ENCODE measurements around the gene MTERF4. TPM values are rescaled to one million over a fixed set of nuclear protein-coding genes. Genes with fewer than 3 reads are reported as not detected.

MTERF4 gene
- total RNA-seq = 10 to 100 TPM; 25.4 to 41.7 (median 32.2) TPM
- long read RNA-seq, donor 1, transcript MTERF4-202 (4 exons, 1,637 nt) = major isoform, 22 of 33 reads
- long read RNA-seq, donor 1, partial matches to known transcripts = 0 of 33 reads
- long read RNA-seq, donor 1, other reads (novel, unspliced or antisense) = 6 of 33 reads
- long read RNA-seq, donor 2, transcript MTERF4-202 (4 exons, 1,637 nt) = major isoform, 12 of 21 reads
- long read RNA-seq, donor 2, partial matches to known transcripts = 0 of 21 reads
- long read RNA-seq, donor 2, other reads (novel, unspliced or antisense) = 3 of 21 reads

GRCh38 chr2:241102239-241102803 lies at the start of gene MTERF4:
TSS of gene MTERF4 (minus strand) at chr2:241102287. CDS start at chr2:241102273, 14 bp downstream.
- peak; percentile 91 to 94 (median 94) for DNase-seq
- intact Hi-C loops (cut with DNase I, micrococcal nuclease) = no loop called here
- peak; percentile 98 for ATAC-seq

GRCh38 chr2:241150660-241151530 lies 48.8 kb upstream of the MTERF4 start:
- Histone ChIP-seq H3K4me3 (peak overlapping the region; percentile 96), H3K36me3 (ENCODE audit: low read depth) (peaks cover 3% of the 10 kb centered on the region), H3K4me1 (ENCODE audit: low read depth) (peaks cover 12% of the 10 kb centered on the region), H3K9me3 (no peaks in the 10 kb centered on the region)
- intact Hi-C loops (cut with DNase I, micrococcal nuclease) = no loop called here
- DNase-seq (peak in 1 of 3 donors; percentile 59), ATAC-seq (peak; percentile 11)
- no peak for TF ChIP-seq CTCF (IDR thresholded peaks at IDR 0.05)

More at GRCh38 chr2:241102239-241102803, at the start of gene MTERF4:
- no peak for TF ChIP-seq CTCF (IDR thresholded peaks at IDR 0.05)
- no peaks in the 10 kb centered on the region for H3K9me3 ChIP-seq
- H3K36me3 ChIP-seq (ENCODE audit: low read depth) = no peaks in the 10 kb centered on the region
- H3K4me3 ChIP-seq = peak within 1 kb of the TSS; percentile 82
- H3K4me1 ChIP-seq (ENCODE audit: low read depth) = peaks cover 21% of the 10 kb centered on the region

- DNase-seq = peak; percentile 95 to 98 (median 97)
- H3K9me3 ChIP-seq = no peaks in the 10 kb centered on the region
- ATAC-seq = peak; percentile 92
- peaks cover 12% of the 10 kb centered on the region for H3K4me1 ChIP-seq (ENCODE audit: low read depth)
- intact Hi-C loops (cut with DNase I, micrococcal nuclease) = no loop called here
- peaks cover 3% of the 10 kb centered on the region for H3K36me3 ChIP-seq (ENCODE audit: low read depth)
- H3K4me3 ChIP-seq = peak within 1 kb of the TSS; percentile 96
- no peak for TF ChIP-seq CTCF (IDR thresholded peaks at IDR 0.05)
Observed at GRCh38 chr2:241149925-241150659, 48.0 kb upstream of the MTERF4 start, which contains the start of gene PPP1R7. TSS of gene PPP1R7 (plus strand) at chr2:241150467. CDS start at chr2:241150496, 29 bp downstream.

GRCh38 chr2:241149675-241149924 lies 47.5 kb upstream of the MTERF4 start:
- DNase-seq = no peak
- no peak for ATAC-seq

More at GRCh38 chr2:241149675-241149924, 47.5 kb upstream of the MTERF4 start:
- no peak for TF ChIP-seq CTCF (IDR thresholded peaks at IDR 0.05)
- peak overlapping the region; percentile 96 for H3K4me3 ChIP-seq
- H3K9me3 ChIP-seq = no peaks in the 10 kb centered on the region
- intact Hi-C loops (cut with DNase I, micrococcal nuclease) = no loop called here
- peaks cover 3% of the 10 kb centered on the region for H3K36me3 ChIP-seq (ENCODE audit: low read depth)
- H3K4me1 ChIP-seq (ENCODE audit: low read depth) = peaks cover 12% of the 10 kb centered on the region
